Astrocyte (in vitro differentiated cells and primary cell): ENCODE results near the gene PIK3IP1. TPM values are rescaled to one million over a fixed set of nuclear protein-coding genes. Genes with fewer than 3 reads are reported as not detected.

Source experiments
- DNase-seq: peaks from one replicate; pipeline ENCODE4 v3.0.0-alpha.2; 2010; ENCODE audit warnings: low read depth
- FAIRE-seq: peaks from 2 replicates; lab custom pipeline; 2011; peaks lifted over from hg19 to GRCh38; lab: Jason Lieb, UNC
- H2AFZ ChIP-seq: 2 replicates; pipeline ENCODE4 v1.6.0; 2012; ENCODE audit warnings: low read depth, low read length, inconsistent platforms
- H3K27ac ChIP-seq: 2 replicates; pipeline ENCODE4 v1.5.1; 2011; ENCODE audit warnings: low read depth, low read length, inconsistent platforms
- H3K27me3 ChIP-seq: 2 replicates; pipeline ENCODE4 v1.6.0; 2011; ENCODE audit warnings: low read length, inconsistent platforms; ENCODE audit not compliant: insufficient read depth
- H3K36me3 ChIP-seq: 2 replicates; pipeline ENCODE4 v1.5.1; 2011; ENCODE audit warnings: low read length, inconsistent platforms; ENCODE audit not compliant: insufficient read depth
- H3K4me1 ChIP-seq: 2 replicates; pipeline ENCODE4 v1.5.1; 2011; ENCODE audit warnings: low read length, inconsistent platforms; ENCODE audit not compliant: insufficient read depth
- H3K4me2 ChIP-seq: 2 replicates; pipeline ENCODE4 v1.6.0; 2012; ENCODE audit warnings: low read length, inconsistent platforms
- H3K4me3 ChIP-seq: 2 replicates; pipeline ENCODE4 v1.5.1; 2011; ENCODE audit warnings: low read depth, mild to moderate bottlenecking, low read length, inconsistent platforms; ENCODE audit not compliant: insufficient read depth
- H3K79me2 ChIP-seq: 2 replicates; pipeline ENCODE4 v1.6.0; 2012; ENCODE audit warnings: mild to moderate bottlenecking, low read length, inconsistent platforms; ENCODE audit not compliant: insufficient read depth
- H3K9ac ChIP-seq: 2 replicates; pipeline ENCODE4 v1.6.0; 2012; ENCODE audit warnings: mild to moderate bottlenecking, low read length, inconsistent platforms
- H3K9me3 ChIP-seq: 2 replicates; pipeline ENCODE4 v1.5.1; 2012; ENCODE audit warnings: low read depth, mild to moderate bottlenecking, low read length, inconsistent platforms; ENCODE audit not compliant: insufficient read depth
- H4K20me1 ChIP-seq: 2 replicates; pipeline ENCODE4 v1.6.0; 2012; ENCODE audit warnings: low read length, inconsistent platforms; ENCODE audit not compliant: insufficient read depth
- H3K27ac Mint-ChIP-seq: one replicate; pipeline ENCODE4 v1.8.0; 2021; ENCODE audit warnings: mild to moderate bottlenecking, mixed read lengths; ENCODE audit not compliant: unreplicated experiment
- H3K27me3 Mint-ChIP-seq: one replicate; pipeline ENCODE4 v1.8.0; 2021; ENCODE audit warnings: low read depth, mixed read lengths; ENCODE audit not compliant: unreplicated experiment
- H3K36me3 Mint-ChIP-seq: one replicate; pipeline ENCODE4 v1.8.0; 2021; ENCODE audit warnings: low read depth, mixed read lengths; ENCODE audit not compliant: unreplicated experiment
- H3K4me1 Mint-ChIP-seq: one replicate; pipeline ENCODE4 v1.8.0; 2021; ENCODE audit warnings: low read depth, mixed read lengths; ENCODE audit not compliant: unreplicated experiment
- H3K4me3 Mint-ChIP-seq: one replicate; pipeline ENCODE4 v1.8.0; 2021; ENCODE audit warnings: mild to moderate bottlenecking, moderate library complexity, mixed read lengths; ENCODE audit not compliant: unreplicated experiment
- H3K9me3 Mint-ChIP-seq: one replicate; pipeline ENCODE4 v1.8.0; 2021; ENCODE audit warnings: mild to moderate bottlenecking, mixed read lengths; ENCODE audit not compliant: unreplicated experiment
- EZH2 ChIP-seq: IDR thresholded peaks from 2 replicates; pipeline ENCODE4 v1.6.1; 2012; ENCODE audit warnings: mild to moderate bottlenecking, low read length, inconsistent platforms; ENCODE audit not compliant: insufficient read depth
- total RNA-seq: library from RNA; stranded (reverse); gene quantifications from 2 replicates; pipeline ENCODE4 v1.2.1, GENCODE V29; 2021
- TF ChIP-seq, protein P1 (sequence below): IDR thresholded peaks from 2 replicates; pipeline ENCODE4 v1.5.1; 2011; ENCODE audit warnings: low read depth, mild to moderate bottlenecking, inconsistent platforms, low read length, moderate library complexity; ENCODE audit not compliant: insufficient read depth

Gene PIK3IP1
- total RNA-seq, 1 donor from 2014 or later, result 21.4 TPM

DNA sequence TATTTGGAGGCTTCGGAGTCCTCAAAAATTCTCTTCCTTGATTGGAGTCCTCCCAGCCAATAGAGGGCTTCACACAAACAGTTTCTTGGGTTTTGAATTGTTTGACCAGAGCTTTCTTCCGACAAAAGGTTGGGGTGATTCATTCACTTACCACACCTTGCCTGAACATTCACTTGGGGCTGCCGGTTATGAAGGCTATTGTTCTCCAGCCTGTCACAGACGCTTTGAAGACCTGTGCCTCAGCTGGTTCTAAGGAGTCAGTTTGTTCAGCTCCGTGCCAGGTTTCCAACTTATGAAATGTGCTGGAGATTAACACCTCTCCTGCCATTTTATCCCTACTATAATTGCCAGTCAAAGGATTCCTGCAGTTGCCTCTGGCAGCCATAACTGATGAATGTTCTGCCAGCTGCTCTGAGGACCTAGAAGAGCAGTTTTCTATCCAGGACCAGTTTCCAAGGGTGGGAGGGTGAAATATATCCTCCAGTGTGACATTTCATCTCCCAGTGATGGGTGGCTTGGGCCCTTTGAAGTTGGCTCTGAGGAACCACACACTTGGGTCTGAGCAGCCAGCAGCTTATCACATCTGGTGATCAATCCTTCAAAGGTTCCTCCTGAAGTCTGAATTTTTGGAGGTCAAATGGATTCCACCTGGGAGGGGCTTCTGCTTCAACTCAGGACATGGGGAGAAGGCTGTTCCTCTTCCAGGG lies 48.8 kb downstream of the PIK3IP1 start:
- Mint-ChIP-seq H3K4me3 (peak overlapping the region; percentile 81), H3K27ac (peak overlapping the region; percentile 100), H3K4me1 (peaks cover 67% of the 10 kb centered on the region), H3K27me3 (no peaks in the 10 kb centered on the region), H3K9me3 (no peaks in the 10 kb centered on the region), H3K36me3 (peaks cover 4% of the 10 kb centered on the region)
- Histone ChIP-seq H3K4me2 (peak overlapping the region; percentile 72), H3K9ac (peak overlapping the region; percentile 80), H3K27me3 (no peaks in the 10 kb centered on the region), H3K4me3 (no peak overlapping the region), H3K79me2 (peaks cover 3% of the 10 kb centered on the region), H2AFZ (no peak overlapping the region), H3K27ac (peak overlapping the region; percentile 99), H3K9me3 (no peaks in the 10 kb centered on the region), H3K36me3 (no peaks in the 10 kb centered on the region), H4K20me1 (peaks cover under 1% of the 10 kb centered on the region), H3K4me1 (peaks cover 61% of the 10 kb centered on the region)
- FAIRE-seq (peak; percentile 32), DNase-seq (peak; percentile 78)
- no peak for TF ChIP-seq EZH2
- TF ChIP-seq, protein P1, sequence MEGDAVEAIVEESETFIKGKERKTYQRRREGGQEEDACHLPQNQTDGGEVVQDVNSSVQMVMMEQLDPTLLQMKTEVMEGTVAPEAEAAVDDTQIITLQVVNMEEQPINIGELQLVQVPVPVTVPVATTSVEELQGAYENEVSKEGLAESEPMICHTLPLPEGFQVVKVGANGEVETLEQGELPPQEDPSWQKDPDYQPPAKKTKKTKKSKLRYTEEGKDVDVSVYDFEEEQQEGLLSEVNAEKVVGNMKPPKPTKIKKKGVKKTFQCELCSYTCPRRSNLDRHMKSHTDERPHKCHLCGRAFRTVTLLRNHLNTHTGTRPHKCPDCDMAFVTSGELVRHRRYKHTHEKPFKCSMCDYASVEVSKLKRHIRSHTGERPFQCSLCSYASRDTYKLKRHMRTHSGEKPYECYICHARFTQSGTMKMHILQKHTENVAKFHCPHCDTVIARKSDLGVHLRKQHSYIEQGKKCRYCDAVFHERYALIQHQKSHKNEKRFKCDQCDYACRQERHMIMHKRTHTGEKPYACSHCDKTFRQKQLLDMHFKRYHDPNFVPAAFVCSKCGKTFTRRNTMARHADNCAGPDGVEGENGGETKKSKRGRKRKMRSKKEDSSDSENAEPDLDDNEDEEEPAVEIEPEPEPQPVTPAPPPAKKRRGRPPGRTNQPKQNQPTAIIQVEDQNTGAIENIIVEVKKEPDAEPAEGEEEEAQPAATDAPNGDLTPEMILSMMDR, result no peak

GRCh38 chr22:31241936-31242335 lies 50.4 kb downstream of the PIK3IP1 start:
- Histone ChIP-seq H3K4me1 (peaks cover 54% of the 10 kb centered on the region), H4K20me1 (no peaks in the 10 kb centered on the region), H3K4me2 (peak overlapping the region; percentile 72), H3K79me2 (no peaks in the 10 kb centered on the region), H3K9ac (peak overlapping the region; percentile 9), H3K27me3 (no peaks in the 10 kb centered on the region), H3K4me3 (no peak overlapping the region), H3K9me3 (no peaks in the 10 kb centered on the region), H2AFZ (no peak overlapping the region), H3K36me3 (no peaks in the 10 kb centered on the region), H3K27ac (peak overlapping the region; percentile 99)
- DNase-seq, result peak; percentile 91
- Mint-ChIP-seq H3K36me3 (peaks cover 4% of the 10 kb centered on the region), H3K27ac (peak overlapping the region; percentile 100), H3K27me3 (no peaks in the 10 kb centered on the region), H3K4me3 (peak overlapping the region; percentile 81), H3K4me1 (peaks cover 55% of the 10 kb centered on the region), H3K9me3 (no peaks in the 10 kb centered on the region)
- TF ChIP-seq, protein P1, result peak; percentile 46
- no peak for TF ChIP-seq EZH2
- peak; percentile 97 for FAIRE-seq

GRCh38 chr22:31241200-31241599 lies 51.1 kb downstream of the PIK3IP1 start:
- H3K9ac ChIP-seq, result peak overlapping the region; percentile 9
- peak overlapping the region; percentile 72 for H3K4me2 ChIP-seq
- no peak for FAIRE-seq

More at GRCh38 chr22:31241200-31241599, 51.1 kb downstream of the PIK3IP1 start:
- peak overlapping the region; percentile 99 for H3K27ac ChIP-seq
- H3K27ac Mint-ChIP-seq, result peak overlapping the region; percentile 79
- H3K4me1 Mint-ChIP-seq, result peaks cover 53% of the 10 kb centered on the region
- no peaks in the 10 kb centered on the region for H3K9me3 Mint-ChIP-seq
- no peak overlapping the region for H3K4me3 ChIP-seq
- no peaks in the 10 kb centered on the region for H3K36me3 ChIP-seq
- no peaks in the 10 kb centered on the region for H3K27me3 Mint-ChIP-seq
- H3K4me3 Mint-ChIP-seq, result peak overlapping the region; percentile 81
- H3K79me2 ChIP-seq, result no peaks in the 10 kb centered on the region
- DNase-seq, result peak; percentile 30
- TF ChIP-seq EZH2, result no peak
- TF ChIP-seq, protein P1, result no peak
- H3K4me1 ChIP-seq, result peaks cover 54% of the 10 kb centered on the region
- H3K27me3 ChIP-seq, result no peaks in the 10 kb centered on the region
- H3K36me3 Mint-ChIP-seq, result peaks cover 4% of the 10 kb centered on the region
- H2AFZ ChIP-seq, result no peak overlapping the region
- no peaks in the 10 kb centered on the region for H3K9me3 ChIP-seq
- no peaks in the 10 kb centered on the region for H4K20me1 ChIP-seq
